Activated naive CD8-positive, alpha-beta T cell treated with anti-CD3 and anti-CD28 coated beads, Interleukin-2, amount 50 U/mL, for 24 hours (primary cell): Measurements from ENCODE around the gene SEMA4B.

Source experiments
- ATAC-seq: fragments of 150-1000 bp; cut with Tn5 transposase; one replicate; pipeline ENCODE4 v1.10.0; 2021
- DNase-seq: peaks from one replicate; pipeline ENCODE4 v3.0.0; 2021
- H3K27ac Mint-ChIP-seq: one replicate; pipeline ENCODE4 v1.8.0; 2021; ENCODE audit warnings: mild to moderate bottlenecking, mixed read lengths
- H3K27me3 Mint-ChIP-seq: one replicate; pipeline ENCODE4 v1.8.0; 2021; ENCODE audit warnings: mixed read lengths
- H3K36me3 Mint-ChIP-seq: one replicate; pipeline ENCODE4 v1.8.0; 2021; ENCODE audit warnings: low read depth, mixed read lengths
- H3K4me1 Mint-ChIP-seq: one replicate; pipeline ENCODE4 v1.8.0; 2021; ENCODE audit warnings: mixed read lengths
- H3K4me3 Mint-ChIP-seq: one replicate; pipeline ENCODE4 v1.8.0; 2021; ENCODE audit warnings: mild to moderate bottlenecking, moderate library complexity, mixed read lengths
- H3K9me3 Mint-ChIP-seq: one replicate; pipeline ENCODE4 v1.8.0; 2021; ENCODE audit warnings: mixed read lengths

SEMA4B gene

DNA sequence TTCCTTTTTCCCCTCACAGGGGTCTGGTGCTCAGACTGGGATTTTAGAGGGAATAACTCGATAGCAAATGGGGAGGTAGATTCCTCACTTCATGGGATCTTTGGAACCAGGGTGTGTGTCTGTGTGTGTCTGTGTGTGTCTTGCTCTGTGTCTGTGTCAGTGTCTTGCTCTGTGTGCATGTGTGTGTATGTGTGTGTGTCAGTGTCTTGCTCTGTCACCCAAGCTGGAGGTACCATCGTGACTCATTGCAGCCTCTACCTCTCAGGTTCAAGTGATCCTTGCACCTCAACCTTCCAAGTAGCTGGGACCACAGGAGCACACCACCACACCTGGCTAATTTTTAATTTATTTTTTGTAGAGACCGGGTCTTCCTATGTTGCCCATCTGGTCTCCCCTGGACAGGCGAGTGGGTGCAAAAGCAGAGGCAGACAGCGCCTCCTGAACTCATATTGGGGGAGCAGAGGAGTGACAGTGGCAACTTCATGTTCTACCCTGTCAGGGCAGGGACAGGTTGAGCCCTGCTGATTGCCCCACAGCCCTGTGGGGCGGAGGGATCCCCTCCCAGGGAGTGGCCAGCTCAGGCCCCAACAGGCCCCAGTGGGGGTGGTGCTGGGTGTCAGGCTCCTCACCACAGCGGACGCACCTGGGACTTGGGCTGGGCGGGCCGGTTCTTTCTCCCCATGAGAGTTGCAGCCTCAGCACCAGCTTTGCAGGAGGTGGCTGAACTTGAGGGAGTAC lies 10.4 kb upstream of the SEMA4B start:
- DNase-seq (no peak), ATAC-seq (no peak)
- Mint-ChIP-seq H3K27ac (peak overlapping the region; percentile 29), H3K36me3 (no peaks in the 10 kb centered on the region), H3K27me3 (no peaks in the 10 kb centered on the region), H3K4me3 (no peak overlapping the region), H3K9me3 (no peaks in the 10 kb centered on the region), H3K4me1 (peaks cover 31% of the 10 kb centered on the region)

DNA sequence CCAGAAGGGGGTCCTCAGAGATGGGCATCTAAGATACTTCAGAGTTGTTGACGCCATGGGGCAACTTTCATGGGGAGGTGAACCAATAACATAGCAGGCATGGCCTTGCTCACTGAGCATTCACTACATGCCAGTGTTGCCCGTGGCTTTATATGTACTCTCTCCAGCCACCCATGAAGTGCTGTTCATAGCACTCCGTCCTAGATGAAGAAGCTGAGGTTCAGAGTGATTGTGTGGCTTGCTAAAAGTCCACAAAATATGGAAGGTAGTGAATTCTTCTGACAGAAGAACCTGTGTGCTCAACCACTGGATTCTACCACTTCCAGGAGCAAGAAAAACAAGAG lies 9.8 kb upstream of the SEMA4B start:
- H3K4me3 Mint-ChIP-seq, result no peak overlapping the region
- H3K27ac Mint-ChIP-seq, result no peak overlapping the region
- no peak for DNase-seq
- no peaks in the 10 kb centered on the region for H3K27me3 Mint-ChIP-seq
- peaks cover 31% of the 10 kb centered on the region for H3K4me1 Mint-ChIP-seq
- ATAC-seq, result no peak
- no peaks in the 10 kb centered on the region for H3K36me3 Mint-ChIP-seq
- H3K9me3 Mint-ChIP-seq, result no peaks in the 10 kb centered on the region

DNA sequence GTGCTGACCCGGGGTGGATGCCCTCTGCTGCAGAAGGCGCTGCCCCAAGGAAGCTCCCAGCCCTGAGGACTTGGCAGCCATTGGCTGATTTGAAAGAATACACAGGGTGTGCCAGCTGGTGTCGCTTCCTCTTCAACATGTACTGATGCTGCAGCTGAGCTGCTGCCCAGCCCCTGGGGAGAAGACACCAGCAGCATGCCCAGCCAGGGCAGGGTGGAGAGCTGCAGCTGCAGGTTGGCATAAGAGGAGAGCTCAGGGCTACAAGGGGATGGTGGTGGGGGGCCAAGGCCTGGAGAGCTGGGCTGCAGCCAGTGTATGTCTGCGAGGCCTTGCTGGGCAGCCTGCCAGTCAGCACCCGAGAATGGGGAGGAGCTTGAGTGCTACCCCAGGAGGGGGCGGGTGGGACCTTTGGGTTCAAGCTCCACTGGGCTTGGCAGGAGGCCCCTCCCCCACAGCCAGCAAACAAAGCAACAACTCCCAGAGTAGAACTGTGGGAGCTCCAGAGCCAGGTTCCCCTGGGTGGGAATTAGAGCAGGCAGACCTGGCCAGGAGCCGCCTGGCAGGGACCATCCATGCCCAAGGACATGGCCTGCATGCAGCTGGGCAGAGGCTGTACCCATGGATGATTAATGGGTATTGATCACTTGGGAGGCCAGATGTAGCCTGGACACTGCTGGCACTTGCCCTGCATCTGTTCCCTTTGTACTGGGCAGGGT lies 9.2 kb upstream of the SEMA4B start:
- DNase-seq (peak; percentile 38), ATAC-seq (peak; percentile 67)
- Mint-ChIP-seq H3K36me3 (no peaks in the 10 kb centered on the region), H3K4me1 (peaks cover 33% of the 10 kb centered on the region), H3K4me3 (peak overlapping the region; percentile 14), H3K27me3 (no peaks in the 10 kb centered on the region), H3K27ac (peak overlapping the region; percentile 57), H3K9me3 (no peaks in the 10 kb centered on the region)

DNA sequence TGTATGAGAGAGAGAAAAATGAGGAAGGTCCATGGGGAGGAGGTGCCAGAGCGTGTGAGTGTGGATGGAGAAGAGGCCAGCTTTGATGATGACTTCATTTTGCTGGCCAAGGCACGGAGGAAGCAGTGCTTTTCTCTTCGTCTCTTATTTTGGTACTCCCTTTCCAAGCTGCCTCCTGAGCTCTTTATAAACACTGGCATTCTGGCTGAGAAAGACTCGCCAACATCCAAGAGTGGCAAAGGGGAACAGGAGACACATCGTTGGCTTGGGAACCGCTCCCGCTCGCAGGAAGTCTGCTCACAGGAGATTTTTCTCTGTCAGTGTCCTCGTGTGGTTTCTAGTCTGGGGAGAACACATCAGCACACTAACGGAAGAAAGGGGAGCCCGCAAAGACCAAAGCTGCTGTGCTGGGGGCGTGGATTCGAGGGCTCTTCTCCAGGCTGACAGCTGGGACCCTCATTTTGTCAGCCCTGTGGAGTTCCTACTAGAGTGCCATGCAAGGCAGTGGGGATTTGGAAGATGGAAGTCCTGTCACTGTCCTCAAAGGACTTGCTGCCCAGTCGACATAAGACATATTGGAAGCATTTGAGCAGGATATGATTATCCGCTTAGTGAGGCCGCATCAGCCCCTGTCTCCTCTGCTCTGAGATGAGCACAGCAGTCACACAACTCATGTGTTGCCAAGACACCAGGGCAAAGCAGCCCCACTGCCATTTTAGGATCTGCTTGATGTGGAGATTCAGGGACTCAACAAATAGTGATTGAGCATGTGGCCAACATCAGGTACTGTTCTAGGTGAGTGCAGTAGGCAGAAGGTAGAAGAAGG lies 8.0 kb upstream of the SEMA4B start:
- H3K9me3 Mint-ChIP-seq, result no peaks in the 10 kb centered on the region
- peaks cover 33% of the 10 kb centered on the region for H3K4me1 Mint-ChIP-seq
- peak overlapping the region; percentile 13 for H3K4me3 Mint-ChIP-seq
- no peaks in the 10 kb centered on the region for H3K27me3 Mint-ChIP-seq
- ATAC-seq (peak; percentile 22), DNase-seq (peak; percentile 22)
- no peak overlapping the region for H3K27ac Mint-ChIP-seq
- H3K36me3 Mint-ChIP-seq, result no peaks in the 10 kb centered on the region

DNA sequence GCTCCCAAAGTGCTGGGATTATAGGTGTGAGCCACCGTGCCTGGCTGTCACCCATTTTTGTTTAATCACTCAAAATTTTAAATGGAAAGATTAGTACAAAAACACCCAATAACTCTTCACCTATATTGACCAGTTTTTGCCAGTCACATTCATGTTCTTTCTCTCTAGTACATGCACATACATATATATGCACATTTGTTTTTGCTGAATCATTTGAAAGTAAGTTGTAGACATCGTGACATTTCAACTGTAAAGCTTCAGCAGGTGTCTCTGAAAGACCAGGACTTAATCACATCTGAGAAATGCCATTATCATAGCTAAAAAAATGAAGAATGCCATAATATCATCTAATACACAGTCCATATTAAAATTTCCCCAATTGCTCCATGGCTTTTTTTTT lies 6.5 kb upstream of the SEMA4B start:
- H3K4me1 Mint-ChIP-seq, result peaks cover 33% of the 10 kb centered on the region
- H3K27ac Mint-ChIP-seq, result no peak overlapping the region

DNA sequence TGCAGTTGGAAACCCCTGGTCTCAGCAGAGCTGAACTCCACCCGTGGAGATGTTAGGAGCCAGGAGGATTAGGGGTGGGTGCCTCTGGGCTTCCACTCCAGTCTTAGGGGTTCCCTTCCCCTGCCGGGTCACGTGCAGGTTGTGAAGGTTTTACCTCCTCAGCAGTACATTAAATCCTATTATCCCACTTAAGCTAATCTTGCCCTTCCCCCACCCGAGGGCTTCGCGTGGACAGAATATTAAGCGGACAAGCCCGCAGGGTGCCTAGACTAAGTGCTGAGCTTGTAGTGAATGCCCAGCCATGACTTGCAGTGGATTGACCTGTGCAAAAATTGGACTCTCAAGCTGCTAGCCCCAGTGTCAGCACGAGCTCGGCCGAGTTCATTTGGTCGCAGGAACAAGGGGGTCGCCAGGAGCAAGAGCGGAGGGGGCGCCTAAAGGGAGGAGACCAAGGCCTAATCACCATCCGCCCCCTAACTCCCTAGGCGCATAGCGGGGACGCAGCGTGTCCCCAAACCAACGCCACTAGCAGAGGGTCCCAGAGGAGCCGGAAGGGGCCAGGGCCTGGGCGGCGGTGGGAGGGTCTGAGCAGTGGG lies 498 bp upstream of the SEMA4B start:
- Mint-ChIP-seq H3K27me3 (no peaks in the 10 kb centered on the region), H3K9me3 (no peaks in the 10 kb centered on the region), H3K4me3 (peak overlapping the region; percentile 82), H3K36me3 (no peaks in the 10 kb centered on the region), H3K4me1 (peaks cover 20% of the 10 kb centered on the region), H3K27ac (peak overlapping the region; percentile 52)
- DNase-seq (peak; percentile 20), ATAC-seq (no peak)

More for the DNA sequence above, 6.5 kb upstream of the SEMA4B start:
- no peak overlapping the region for H3K4me3 Mint-ChIP-seq
- ATAC-seq (no peak), DNase-seq (no peak)
- no peaks in the 10 kb centered on the region for H3K36me3 Mint-ChIP-seq
- no peaks in the 10 kb centered on the region for H3K27me3 Mint-ChIP-seq
- no peaks in the 10 kb centered on the region for H3K9me3 Mint-ChIP-seq

DNA sequence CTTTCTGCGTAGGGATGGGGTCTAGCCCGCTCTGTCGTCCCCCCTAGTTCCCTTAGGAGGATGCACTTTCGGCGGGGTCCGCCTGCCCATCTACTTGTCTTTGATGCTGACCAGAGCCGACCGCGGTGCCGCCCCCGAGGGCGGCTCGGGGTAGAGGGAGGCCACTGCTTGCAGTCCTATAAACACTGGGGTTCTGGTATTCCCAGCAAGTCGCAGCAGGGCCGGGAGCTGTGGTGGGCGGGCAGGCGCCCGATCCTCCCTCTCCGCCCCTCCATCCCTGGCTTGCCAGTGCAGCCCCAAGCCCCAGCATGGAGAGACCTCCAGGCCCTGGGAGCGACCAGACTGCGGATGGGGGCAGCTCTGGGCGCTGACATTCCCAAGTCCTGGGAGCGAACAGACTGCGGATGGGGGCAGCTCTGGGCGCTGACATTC lies 830 bp downstream of the SEMA4B start:
- no peak overlapping the region for H3K27ac Mint-ChIP-seq
- H3K4me1 Mint-ChIP-seq, result peaks cover 23% of the 10 kb centered on the region
- H3K27me3 Mint-ChIP-seq, result no peaks in the 10 kb centered on the region
- no peaks in the 10 kb centered on the region for H3K9me3 Mint-ChIP-seq
- H3K36me3 Mint-ChIP-seq, result no peaks in the 10 kb centered on the region
- DNase-seq, result no peak
- peak overlapping the region; percentile 77 for H3K4me3 Mint-ChIP-seq
- no peak for ATAC-seq

DNA sequence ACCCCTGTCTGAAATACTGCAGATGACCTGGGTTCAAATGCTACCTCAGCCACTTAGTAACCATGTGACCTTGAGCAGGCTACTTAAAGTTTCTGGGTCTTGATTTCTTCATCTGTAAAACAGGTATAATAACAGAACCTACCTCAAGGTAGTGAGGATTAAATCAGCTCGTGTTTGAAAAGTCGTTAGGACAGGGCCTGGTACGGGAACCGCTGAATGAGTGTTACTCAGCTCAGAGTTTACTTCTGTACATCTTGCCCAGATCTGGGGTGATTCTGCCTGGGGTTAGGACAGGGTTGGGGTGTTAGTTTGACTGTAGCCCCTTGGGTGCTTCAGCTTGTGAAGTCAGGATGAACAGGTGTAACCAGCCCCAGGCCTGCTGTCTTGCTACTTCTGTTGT lies 1.8 kb downstream of the SEMA4B start:
- H3K4me3 Mint-ChIP-seq, result peak overlapping the region; percentile 77
- no peaks in the 10 kb centered on the region for H3K9me3 Mint-ChIP-seq
- H3K27ac Mint-ChIP-seq, result no peak overlapping the region
- ATAC-seq (no peak), DNase-seq (no peak)
- no peaks in the 10 kb centered on the region for H3K27me3 Mint-ChIP-seq
- peaks cover 25% of the 10 kb centered on the region for H3K4me1 Mint-ChIP-seq
- H3K36me3 Mint-ChIP-seq, result no peaks in the 10 kb centered on the region

DNA sequence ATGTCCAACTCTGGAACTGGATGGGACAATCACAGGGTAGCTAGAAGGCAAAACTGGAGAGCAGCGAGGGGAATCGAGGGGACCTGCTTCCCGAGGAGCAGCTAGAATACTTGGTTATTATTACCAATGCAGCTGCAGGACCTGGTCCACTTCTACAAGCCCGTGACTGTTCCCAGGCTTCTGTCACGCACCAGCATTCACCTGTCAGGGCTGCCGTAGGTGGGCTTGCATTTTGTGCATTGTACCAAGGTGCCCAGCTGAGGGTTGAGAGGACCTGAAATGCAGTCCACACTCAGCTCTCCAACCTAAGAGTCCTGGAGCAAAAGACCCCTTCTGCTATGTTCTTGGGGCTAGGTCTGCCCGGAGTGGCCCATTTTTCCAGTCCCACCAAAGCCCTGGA lies 2.3 kb downstream of the SEMA4B start:
- H3K27me3 Mint-ChIP-seq, result no peaks in the 10 kb centered on the region
- no peak overlapping the region for H3K4me3 Mint-ChIP-seq
- no peaks in the 10 kb centered on the region for H3K36me3 Mint-ChIP-seq
- peaks cover 25% of the 10 kb centered on the region for H3K4me1 Mint-ChIP-seq
- no peak for ATAC-seq
- H3K9me3 Mint-ChIP-seq, result no peaks in the 10 kb centered on the region
- H3K27ac Mint-ChIP-seq, result no peak overlapping the region
- no peak for DNase-seq

DNA sequence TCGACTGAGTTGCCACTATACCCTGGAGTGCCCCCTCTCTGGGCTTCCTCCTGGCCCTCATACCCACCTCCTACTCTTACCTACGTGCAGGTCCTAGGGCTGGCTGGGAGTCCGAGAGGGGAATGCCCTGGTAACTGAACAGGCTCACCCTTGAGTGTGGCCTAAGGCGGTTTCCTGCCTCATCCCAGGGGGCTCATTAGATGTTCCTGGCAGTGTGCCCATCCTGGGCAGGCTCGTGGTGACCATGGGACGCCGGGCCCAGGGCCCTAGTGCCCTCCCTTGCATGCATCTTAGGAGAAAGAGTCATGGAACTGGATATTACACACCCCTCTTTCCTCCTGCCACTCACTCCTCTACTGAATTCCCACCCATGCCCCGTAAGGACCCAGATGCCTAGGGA lies 2.8 kb downstream of the SEMA4B start:
- Mint-ChIP-seq H3K27me3 (no peaks in the 10 kb centered on the region), H3K9me3 (no peaks in the 10 kb centered on the region), H3K27ac (no peak overlapping the region), H3K36me3 (no peaks in the 10 kb centered on the region), H3K4me1 (peaks cover 28% of the 10 kb centered on the region), H3K4me3 (no peak overlapping the region)
- ATAC-seq (no peak), DNase-seq (no peak)

DNA sequence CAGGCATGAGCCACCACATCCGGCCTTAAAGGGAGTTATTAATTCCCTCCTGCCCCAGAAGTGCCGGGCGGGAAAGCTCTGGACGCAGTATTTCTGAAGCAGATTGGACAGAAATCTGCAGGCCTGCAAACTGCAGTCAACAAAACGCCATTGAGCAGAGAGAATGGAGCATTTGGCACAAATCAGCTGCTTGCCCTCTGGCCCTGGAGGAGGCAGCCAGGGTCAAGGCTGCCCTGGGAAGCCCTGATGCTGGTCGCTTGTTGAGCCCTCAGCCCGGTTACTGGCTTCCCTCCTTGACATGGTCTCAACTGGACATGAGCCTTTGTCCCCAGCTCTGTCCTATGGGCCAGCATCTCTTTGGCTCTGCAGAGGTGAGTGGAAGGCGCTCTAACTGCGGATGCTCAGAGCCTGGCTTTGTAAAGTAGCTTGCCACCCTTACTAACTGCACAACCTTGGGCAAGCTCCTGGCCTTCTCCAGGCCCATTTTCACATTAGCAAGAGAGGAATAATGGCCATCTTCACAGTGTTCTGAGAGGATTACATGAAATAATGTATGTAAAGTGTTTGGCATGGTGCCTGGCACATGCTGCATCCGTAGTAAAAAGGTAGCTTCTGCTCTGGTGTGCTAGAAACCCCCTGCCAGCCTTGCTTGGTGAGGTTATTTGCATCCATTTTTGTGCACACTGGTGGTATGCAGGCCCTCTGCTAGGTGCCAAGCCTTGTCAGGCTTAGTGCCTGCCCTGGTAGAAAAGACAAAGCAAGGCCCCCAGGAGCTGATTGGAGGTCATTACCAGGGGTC lies 4.1 kb downstream of the SEMA4B start:
- Mint-ChIP-seq H3K9me3 (no peaks in the 10 kb centered on the region), H3K27me3 (no peaks in the 10 kb centered on the region), H3K4me3 (no peak overlapping the region), H3K27ac (no peak overlapping the region), H3K36me3 (no peaks in the 10 kb centered on the region), H3K4me1 (peaks cover 36% of the 10 kb centered on the region)
- DNase-seq (no peak), ATAC-seq (no peak)

DNA sequence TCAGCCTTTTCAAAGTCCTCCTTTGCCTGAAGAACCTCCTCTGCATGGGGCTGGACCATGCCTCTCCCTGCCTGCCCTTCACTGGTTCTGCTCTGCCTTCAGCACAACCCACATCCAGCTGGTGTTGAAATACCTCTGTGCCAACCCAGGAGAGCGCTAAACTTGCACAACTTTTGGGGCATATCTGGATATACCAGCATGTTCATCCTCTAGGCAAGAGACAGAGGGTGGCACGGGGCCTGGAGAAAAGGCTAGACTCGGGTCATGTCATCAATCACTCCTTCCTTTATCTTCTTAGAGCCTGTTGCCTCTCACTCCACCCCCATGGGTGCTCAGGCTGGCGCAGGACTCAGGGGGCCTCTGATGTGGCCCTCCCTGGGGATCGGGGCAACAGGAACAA lies 4.8 kb downstream of the SEMA4B start:
- H3K27me3 Mint-ChIP-seq, result no peaks in the 10 kb centered on the region
- H3K4me1 Mint-ChIP-seq, result peaks cover 34% of the 10 kb centered on the region
- H3K9me3 Mint-ChIP-seq, result no peaks in the 10 kb centered on the region
- H3K4me3 Mint-ChIP-seq, result no peak overlapping the region
- ATAC-seq (no peak), DNase-seq (no peak)
- no peaks in the 10 kb centered on the region for H3K36me3 Mint-ChIP-seq
- H3K27ac Mint-ChIP-seq, result no peak overlapping the region

DNA sequence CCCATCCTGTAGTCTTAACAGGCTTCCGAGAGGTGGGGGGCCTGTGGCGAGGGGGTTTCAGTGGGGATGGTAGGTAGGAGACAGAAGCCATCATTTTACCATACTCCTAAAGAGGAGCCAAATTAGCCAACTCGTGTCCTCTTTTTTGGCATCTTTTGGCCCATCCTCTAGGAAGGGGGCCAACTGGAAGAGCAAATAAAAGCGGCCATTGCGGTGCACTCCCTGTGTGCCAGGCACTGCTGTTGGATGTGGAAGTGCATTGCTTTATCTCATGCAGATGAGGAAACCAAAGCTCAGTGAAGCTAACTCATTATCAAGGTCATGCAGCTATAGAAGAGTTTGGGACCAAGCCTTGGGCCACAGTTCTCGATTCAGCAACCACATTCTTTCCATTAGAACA lies 6.1 kb downstream of the SEMA4B start:
- Mint-ChIP-seq H3K9me3 (no peaks in the 10 kb centered on the region), H3K27me3 (no peaks in the 10 kb centered on the region), H3K27ac (no peak overlapping the region), H3K4me1 (peaks cover 36% of the 10 kb centered on the region), H3K4me3 (no peak overlapping the region), H3K36me3 (no peaks in the 10 kb centered on the region)
- DNase-seq, result no peak
- no peak for ATAC-seq

DNA sequence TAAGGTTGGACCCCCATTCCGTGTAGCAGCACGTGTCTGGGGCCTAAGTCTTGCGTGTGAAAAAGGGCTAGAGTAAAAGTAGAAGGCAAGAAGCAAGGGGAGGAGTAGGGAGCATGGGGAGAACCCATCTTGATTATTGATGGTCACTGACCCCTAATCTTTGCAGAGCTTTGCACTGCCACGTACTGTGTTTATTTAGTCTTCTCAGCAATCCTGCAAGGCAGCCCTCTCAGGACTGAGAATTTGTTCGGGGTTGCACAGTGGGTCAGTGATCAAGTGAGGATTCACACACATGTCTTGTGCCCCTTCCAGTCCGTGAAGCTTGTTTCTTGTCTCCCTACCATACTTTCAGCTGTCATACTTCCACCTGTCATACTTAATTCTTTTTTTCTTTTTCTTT lies 7.2 kb downstream of the SEMA4B start:
- H3K4me1 Mint-ChIP-seq, result peaks cover 31% of the 10 kb centered on the region

More for the DNA sequence above, 7.2 kb downstream of the SEMA4B start:
- H3K36me3 Mint-ChIP-seq, result no peaks in the 10 kb centered on the region
- no peaks in the 10 kb centered on the region for H3K27me3 Mint-ChIP-seq
- ATAC-seq (no peak), DNase-seq (no peak)
- H3K4me3 Mint-ChIP-seq, result no peak overlapping the region
- H3K27ac Mint-ChIP-seq, result no peak overlapping the region
- H3K9me3 Mint-ChIP-seq, result no peaks in the 10 kb centered on the region
